NCI-H2196 treated with DMSO at 0.1 percent for 48 hours (cell line): ENCODE results near the gene USP17L24.
"Not testable (repeated sequence)": the region's sequence is repeated elsewhere in the genome, so short reads cannot be mapped to it uniquely, and the experiment has no call there.

ENCODE experiments used
- DNase-seq: peaks from one replicate; lab custom pipeline; 2025; ENCODE audit not compliant: unreplicated experiment; lab: John Stamatoyannopoulos, UW

Gene USP17L24

GRCh38 chr4:9324865-9325264, at the start of gene USP17L24:
USP17L24 (plus strand) TSS chr4:9325165; CDS start chr4:9325165, 0 bp downstream.
- not testable (repeated sequence) for DNase-seq

- not testable (repeated sequence) for DNase-seq
Measured at GRCh38 chr4:9324191-9324590, 774 bp upstream of the USP17L24 start.

GRCh38 chr4:9329611-9330010, 4.6 kb downstream of the USP17L24 start, which contains the start of gene USP17L25:
USP17L25 (plus strand) TSS chr4:9329911; CDS start chr4:9329911, 0 bp downstream.
- DNase-seq: not testable (repeated sequence)

GRCh38 chr4:9334358-9334757, 9.4 kb downstream of the USP17L24 start, which contains the start of gene USP17L26:
USP17L26 (plus strand) TSS chr4:9334658; CDS start chr4:9334658, 0 bp downstream.
- not testable (repeated sequence) for DNase-seq

- DNase-seq: not testable (repeated sequence)
Measured at GRCh38 chr4:9339103-9339502, 14.1 kb downstream of the USP17L24 start, which contains the start of gene USP17L5. USP17L5 (plus strand) TSS chr4:9339403; CDS start chr4:9339403, 0 bp downstream.

- not testable (repeated sequence) for DNase-seq
Measured at GRCh38 chr4:9343848-9344247, 18.9 kb downstream of the USP17L24 start, which contains the start of gene USP17L27. USP17L27 (plus strand) TSS chr4:9344148; CDS start chr4:9344148, 0 bp downstream.

- DNase-seq: not testable (repeated sequence)
Measured at GRCh38 chr4:9348593-9348992, 23.6 kb downstream of the USP17L24 start, which contains the start of gene USP17L28. USP17L28 (plus strand) TSS chr4:9348893; CDS start chr4:9348893, 0 bp downstream.

- not testable (repeated sequence) for DNase-seq
Measured at GRCh38 chr4:9350866-9351265, 25.9 kb downstream of the USP17L24 start.

- DNase-seq: not testable (repeated sequence)
Measured at GRCh38 chr4:9353338-9353737, 28.4 kb downstream of the USP17L24 start, which contains the start of gene USP17L29. USP17L29 (plus strand) TSS chr4:9353638; CDS start chr4:9353638, 0 bp downstream.

GRCh38 chr4:9362829-9363228, 37.9 kb downstream of the USP17L24 start, which contains the start of gene USP17L30:
USP17L30 (plus strand) TSS chr4:9363129; CDS start chr4:9363129, 0 bp downstream.
- DNase-seq: not testable (repeated sequence)
